ENCODE results near the gene TSPAN18. TPM values are rescaled to one million over a fixed set of nuclear protein-coding genes. Genes with fewer than 3 reads are reported as not detected.
A peak's percentile ranks its signal among the peaks of the same experiment; 100 is the strongest.

The TSPAN18 gene
- total RNA-seq, 1 donor from 2014 or later: 717 TPM

DNA sequence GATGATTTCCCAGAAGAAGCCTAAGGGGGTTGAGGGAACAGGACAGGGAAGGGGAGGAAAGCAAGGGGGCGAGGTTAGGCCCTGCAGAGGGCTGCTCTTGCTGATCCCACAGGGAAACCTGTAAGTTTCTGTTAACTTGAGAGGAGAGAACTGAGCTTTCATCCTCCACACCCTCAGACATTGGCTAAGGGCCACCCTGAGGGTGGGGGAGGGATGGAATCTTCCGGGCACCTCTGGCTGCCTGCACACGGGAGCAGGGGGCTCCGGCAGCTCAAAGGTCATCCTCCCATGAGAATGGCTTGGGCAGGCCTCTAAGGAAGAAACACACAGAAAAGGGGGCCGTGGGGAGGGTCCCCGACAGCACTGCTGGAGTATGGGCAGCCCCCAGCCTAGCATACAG, 108.1 kb downstream of the TSPAN18 start:
- peaks cover 71% of the 10 kb centered on the region for H3K4me1 Mint-ChIP-seq (ENCODE audit: unreplicated experiment)
- H3K27ac Mint-ChIP-seq (ENCODE audit: unreplicated experiment): peak overlapping the region; percentile 89
- peaks cover 31% of the 10 kb centered on the region for H3K27me3 Mint-ChIP-seq (ENCODE audit: unreplicated experiment)
- peaks cover 58% of the 10 kb centered on the region for H3K36me3 Mint-ChIP-seq (ENCODE audit: low read depth, unreplicated experiment)
- TF ChIP-seq, protein P1, sequence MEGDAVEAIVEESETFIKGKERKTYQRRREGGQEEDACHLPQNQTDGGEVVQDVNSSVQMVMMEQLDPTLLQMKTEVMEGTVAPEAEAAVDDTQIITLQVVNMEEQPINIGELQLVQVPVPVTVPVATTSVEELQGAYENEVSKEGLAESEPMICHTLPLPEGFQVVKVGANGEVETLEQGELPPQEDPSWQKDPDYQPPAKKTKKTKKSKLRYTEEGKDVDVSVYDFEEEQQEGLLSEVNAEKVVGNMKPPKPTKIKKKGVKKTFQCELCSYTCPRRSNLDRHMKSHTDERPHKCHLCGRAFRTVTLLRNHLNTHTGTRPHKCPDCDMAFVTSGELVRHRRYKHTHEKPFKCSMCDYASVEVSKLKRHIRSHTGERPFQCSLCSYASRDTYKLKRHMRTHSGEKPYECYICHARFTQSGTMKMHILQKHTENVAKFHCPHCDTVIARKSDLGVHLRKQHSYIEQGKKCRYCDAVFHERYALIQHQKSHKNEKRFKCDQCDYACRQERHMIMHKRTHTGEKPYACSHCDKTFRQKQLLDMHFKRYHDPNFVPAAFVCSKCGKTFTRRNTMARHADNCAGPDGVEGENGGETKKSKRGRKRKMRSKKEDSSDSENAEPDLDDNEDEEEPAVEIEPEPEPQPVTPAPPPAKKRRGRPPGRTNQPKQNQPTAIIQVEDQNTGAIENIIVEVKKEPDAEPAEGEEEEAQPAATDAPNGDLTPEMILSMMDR (IDR thresholded peaks at IDR 0.05; ENCODE audit: unreplicated experiment): no peak
- no peaks in the 10 kb centered on the region for H3K9me3 Mint-ChIP-seq (ENCODE audit: unreplicated experiment)
- no peak for DNase-seq (ENCODE audit: low spot score)
- peak overlapping the region; percentile 57 for H3K4me3 Mint-ChIP-seq (ENCODE audit: unreplicated experiment)

DNA sequence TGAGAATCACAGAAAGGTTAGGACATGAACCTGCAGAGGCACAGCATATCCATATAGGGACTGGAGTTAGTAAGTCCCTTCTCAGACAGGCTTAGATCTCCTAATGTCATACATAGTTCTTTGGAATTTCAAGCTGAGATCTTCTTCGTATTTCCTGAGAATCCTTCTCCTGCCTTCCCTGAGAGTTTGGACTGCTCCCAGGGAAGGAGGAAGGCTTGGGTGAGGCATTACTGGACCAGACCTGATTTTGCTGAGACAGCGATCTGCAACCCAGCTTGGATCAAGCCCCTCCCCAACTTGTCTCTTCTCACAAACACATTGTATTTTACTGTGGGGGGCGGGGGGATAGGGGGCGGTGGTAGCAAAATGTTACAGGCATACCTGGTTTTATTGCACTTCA, 108.5 kb downstream of the TSPAN18 start:
- H3K36me3 Mint-ChIP-seq (ENCODE audit: low read depth, unreplicated experiment): peaks cover 58% of the 10 kb centered on the region
- H3K9me3 Mint-ChIP-seq (ENCODE audit: unreplicated experiment): no peaks in the 10 kb centered on the region
- peak overlapping the region; percentile 57 for H3K27ac Mint-ChIP-seq (ENCODE audit: unreplicated experiment)
- no peak overlapping the region for H3K4me3 Mint-ChIP-seq (ENCODE audit: unreplicated experiment)
- DNase-seq (ENCODE audit: low spot score): no peak
- H3K4me1 Mint-ChIP-seq (ENCODE audit: unreplicated experiment): peaks cover 66% of the 10 kb centered on the region
- peaks cover 31% of the 10 kb centered on the region for H3K27me3 Mint-ChIP-seq (ENCODE audit: unreplicated experiment)
- TF ChIP-seq, protein P1 (IDR thresholded peaks at IDR 0.05; ENCODE audit: unreplicated experiment): no peak

DNA sequence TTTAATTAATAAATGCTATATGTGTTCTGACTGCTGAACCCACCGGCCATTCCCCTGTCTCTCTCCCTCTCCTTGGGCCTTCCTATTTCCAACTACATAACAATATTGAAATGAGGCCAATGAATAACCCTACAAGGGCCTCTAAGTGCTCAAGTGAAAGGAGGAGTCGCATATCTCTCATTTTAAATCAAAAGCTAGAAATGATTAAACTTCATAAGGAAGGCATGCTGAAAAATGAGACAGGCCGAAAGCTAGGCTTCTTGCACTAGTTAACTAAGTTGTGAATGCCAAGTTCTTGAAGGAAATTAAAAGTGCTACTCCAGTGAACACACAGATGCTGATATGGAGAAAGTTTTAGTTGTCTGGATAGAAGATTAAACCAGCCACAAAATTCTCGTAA, 109.2 kb downstream of the TSPAN18 start:
- H3K27me3 Mint-ChIP-seq (ENCODE audit: unreplicated experiment): peaks cover 31% of the 10 kb centered on the region
- no peak overlapping the region for H3K27ac Mint-ChIP-seq (ENCODE audit: unreplicated experiment)
- H3K4me1 Mint-ChIP-seq (ENCODE audit: unreplicated experiment): peaks cover 63% of the 10 kb centered on the region

GRCh38 chr11:44837661-44838060, 110.9 kb downstream of the TSPAN18 start:
- TF ChIP-seq, protein P1 (IDR thresholded peaks at IDR 0.05; ENCODE audit: unreplicated experiment): no peak
- Mint-ChIP-seq H3K27me3 (ENCODE audit: unreplicated experiment) (peaks cover 29% of the 10 kb centered on the region), H3K4me3 (ENCODE audit: unreplicated experiment) (no peak overlapping the region), H3K36me3 (ENCODE audit: low read depth, unreplicated experiment) (peaks cover 58% of the 10 kb centered on the region), H3K27ac (ENCODE audit: unreplicated experiment) (no peak overlapping the region), H3K4me1 (ENCODE audit: unreplicated experiment) (peaks cover 45% of the 10 kb centered on the region), H3K9me3 (ENCODE audit: unreplicated experiment) (no peaks in the 10 kb centered on the region)
- no peak for DNase-seq (ENCODE audit: low spot score)

More for the DNA sequence above, 109.2 kb downstream of the TSPAN18 start:
- TF ChIP-seq, protein P1 (IDR thresholded peaks at IDR 0.05; ENCODE audit: unreplicated experiment): no peak
- no peak for DNase-seq (ENCODE audit: low spot score)
- Mint-ChIP-seq H3K9me3 (ENCODE audit: unreplicated experiment) (no peaks in the 10 kb centered on the region), H3K4me3 (ENCODE audit: unreplicated experiment) (peak overlapping the region; percentile 18), H3K36me3 (ENCODE audit: low read depth, unreplicated experiment) (peaks cover 61% of the 10 kb centered on the region)

DNA sequence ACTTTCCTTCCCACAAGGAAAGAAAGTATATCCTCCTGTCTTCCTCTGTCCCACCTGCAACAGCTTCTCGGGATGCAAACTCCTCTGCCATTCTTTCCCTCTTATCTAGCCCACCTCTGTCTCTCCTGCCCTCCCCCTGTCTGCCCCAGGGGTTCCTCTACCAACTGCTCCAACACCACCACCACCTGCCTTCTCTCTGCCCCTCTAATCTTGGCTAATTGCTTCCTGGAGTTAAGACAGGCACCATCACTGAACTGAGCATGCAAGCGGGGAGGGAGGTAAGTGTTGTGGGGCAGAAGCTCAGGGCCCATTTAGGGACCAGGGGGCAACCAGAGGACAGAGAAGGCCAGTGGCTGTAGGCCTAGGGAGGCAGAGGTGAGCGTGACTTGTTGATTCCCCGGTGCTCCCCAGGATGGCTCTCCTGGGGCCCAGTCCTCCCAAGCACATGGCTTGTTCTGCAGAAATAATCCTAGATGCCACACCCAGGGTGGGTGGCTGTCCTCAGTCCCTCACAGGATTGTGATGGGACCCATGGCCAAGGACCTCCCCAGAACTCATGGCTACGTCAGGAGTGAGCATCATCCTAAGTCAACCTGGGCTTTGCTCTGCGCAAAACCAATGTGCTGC, 112.8 kb downstream of the TSPAN18 start:
- no peaks in the 10 kb centered on the region for H3K9me3 Mint-ChIP-seq (ENCODE audit: unreplicated experiment)
- TF ChIP-seq, protein P1 (IDR thresholded peaks at IDR 0.05; ENCODE audit: unreplicated experiment): no peak
- DNase-seq (ENCODE audit: low spot score): no peak
- peaks cover 61% of the 10 kb centered on the region for H3K36me3 Mint-ChIP-seq (ENCODE audit: low read depth, unreplicated experiment)
- H3K27ac Mint-ChIP-seq (ENCODE audit: unreplicated experiment): peak overlapping the region; percentile 24
- peaks cover 30% of the 10 kb centered on the region for H3K4me1 Mint-ChIP-seq (ENCODE audit: unreplicated experiment)
- H3K27me3 Mint-ChIP-seq (ENCODE audit: unreplicated experiment): peaks cover 24% of the 10 kb centered on the region
- peak overlapping the region; percentile 63 for H3K4me3 Mint-ChIP-seq (ENCODE audit: unreplicated experiment)
